NAMALWA (cell line): ENCODE data around the gene TENM4.
"Not testable (repeated sequence)": the region's sequence is repeated elsewhere in the genome, so short reads cannot be mapped to it uniquely, and the experiment has no call there.

ENCODE experiments used
- DNase-seq: peaks from one replicate; pipeline ENCODE4 v3.0.0-alpha.2; 2015; ENCODE audit warnings: low spot score

The TENM4 gene

GRCh38 chr11:78643676-78644056 lies 797.2 kb downstream of the TENM4 start:
- DNase-seq: no peak

- DNase-seq: no peak
Observed at GRCh38 chr11:78642979-78643675, 797.7 kb downstream of the TENM4 start.

- DNase-seq: no peak
Observed at GRCh38 chr11:78641541-78641940, 799.3 kb downstream of the TENM4 start.

GRCh38 chr11:78638704-78639380 lies 802.0 kb downstream of the TENM4 start:
- no peak for DNase-seq

- DNase-seq: not testable (repeated sequence)
Observed at GRCh38 chr11:78637527-78637926, 803.3 kb downstream of the TENM4 start.

GRCh38 chr11:78635814-78636506 lies 804.9 kb downstream of the TENM4 start:
- no peak for DNase-seq

GRCh38 chr11:78633516-78634310 lies 807.1 kb downstream of the TENM4 start:
- DNase-seq: no peak

GRCh38 chr11:78630561-78631303 lies 810.1 kb downstream of the TENM4 start:
- DNase-seq: no peak

- no peak for DNase-seq
Observed at GRCh38 chr11:78630155-78630554, 810.7 kb downstream of the TENM4 start.

GRCh38 chr11:78622666-78623065 lies 818.2 kb downstream of the TENM4 start:
- DNase-seq: no peak

GRCh38 chr11:78620159-78620558 lies 820.7 kb downstream of the TENM4 start:
- no peak for DNase-seq

GRCh38 chr11:78615724-78616123 lies 825.1 kb downstream of the TENM4 start:
- DNase-seq: no peak

GRCh38 chr11:78613378-78613813 lies 827.4 kb downstream of the TENM4 start:
- no peak for DNase-seq

- DNase-seq: no peak
Observed at GRCh38 chr11:78612721-78613377, 828.0 kb downstream of the TENM4 start.

- not testable (repeated sequence) for DNase-seq
Observed at GRCh38 chr11:78609321-78609720, 831.5 kb downstream of the TENM4 start.

- no peak for DNase-seq
Observed at GRCh38 chr11:78607696-78608095, 833.1 kb downstream of the TENM4 start.

- no peak for DNase-seq
Observed at GRCh38 chr11:78606667-78607066, 834.2 kb downstream of the TENM4 start.

GRCh38 chr11:78605296-78605695 lies 835.5 kb downstream of the TENM4 start:
- DNase-seq: no peak

GRCh38 chr11:78603792-78604191 lies 837.0 kb downstream of the TENM4 start:
- DNase-seq: no peak
